K562 (cell line): ENCODE results near the gene TDRD6. TPM values are rescaled to one million over a fixed set of nuclear protein-coding genes. Genes with fewer than 3 reads are reported as not detected.

Experiments used
- ATF1 ChIP-seq, 2 experiments: fragments of 450-650 bp in 1 of 2; IDR thresholded peaks; 2 replicates each; pipeline ENCODE4 v1.6.1; 2016; ENCODE audit warnings: missing compliant biosample characterization in 1 of 2, missing genetic modification characterization in 1 of 2
- CREB3L1 ChIP-seq: fragments of 450-650 bp; IDR thresholded peaks from 2 replicates; pipeline ENCODE4 v1.6.1; 2014; ENCODE audit warnings: low read depth, mild to moderate bottlenecking, moderate library complexity, borderline replicate concordance
- FOXP1 ChIP-seq: sonication (generic); formaldehyde crosslinking; IDR thresholded peaks from 2 replicates; pipeline ENCODE4 v1.8.0; 2022; ENCODE audit warnings: mild to moderate bottlenecking, missing genetic modification reagents
- GABPB2 ChIP-seq: fragments of 250-450 bp; sonication (Bioruptor Pico); conservative IDR thresholded peaks from 2 replicates; pipeline ENCODE4 v1.5.1; 2021; ENCODE audit warnings: mild to moderate bottlenecking
- GATA2 ChIP-seq: sonication (generic); formaldehyde crosslinking; IDR thresholded peaks from 2 replicates; pipeline ENCODE4 v1.4.0; 2020; ENCODE audit warnings: mild to moderate bottlenecking, missing genetic modification reagents
- KLF10 ChIP-seq: fragments of 250-450 bp; sonication (Bioruptor Pico); IDR thresholded peaks from 2 replicates; pipeline ENCODE4 v1.6.1; 2021; ENCODE audit warnings: matching md5 sums
- MECOM ChIP-seq: fragments of 250-450 bp; sonication (Bioruptor Pico); IDR thresholded peaks from 2 replicates; pipeline ENCODE4 v1.8.0; 2022; ENCODE audit warnings: inconsistent platforms
- SNRNP70 ChIP-seq: fragments of 200-400 bp; formaldehyde crosslinking; optimal IDR thresholded peaks from 2 replicates; pipeline ENCODE3; 2017; ENCODE audit warnings: low read depth, low read length
- SP2 ChIP-seq: IDR thresholded peaks from 2 replicates; pipeline ENCODE4 v1.6.1; 2011; ENCODE audit warnings: mild to moderate bottlenecking, low read depth, low read length, moderate library complexity; ENCODE audit not compliant: poor library complexity, severe bottlenecking; ENCODE audit errors: extremely low read depth
- SREBF1 ChIP-seq: fragments of 150-350 bp; IDR thresholded peaks from 2 replicates; pipeline ENCODE4 v1.6.1; 2014; ENCODE audit warnings: antibody characterized with exemption, low read depth, low read length, borderline replicate concordance
- TEAD1 ChIP-seq, 2 experiments: fragments of 450-650 bp in 1 of 2; sonication (generic) in 1 of 2; formaldehyde crosslinking; IDR thresholded peaks; 2 replicates each; pipeline versions ENCODE4 v1.4.0 to v1.8.0; 2020 to 2022; ENCODE audit warnings: mild to moderate bottlenecking in 2 of 2, missing genetic modification reagents in 1 of 2
- YY1 ChIP-seq, 3 experiments: IDR thresholded peaks; 2 replicates each; pipeline ENCODE4 v1.6.1; 2011; ENCODE audit warnings: low read length in 2 of 3, mild to moderate bottlenecking in 2 of 3, moderate library complexity in 2 of 3, borderline replicate concordance in 1 of 3, control low read depth in 1 of 3, low read depth in 1 of 3; ENCODE audit not compliant: insufficient read depth in 3 of 3, insufficient replicate concordance in 2 of 3, control insufficient read depth in 1 of 3, insufficient read length in 1 of 3; ENCODE audit errors: extremely low read depth in 1 of 3
- ZBTB17 ChIP-seq: fragments of 450-650 bp; formaldehyde crosslinking; IDR thresholded peaks from 2 replicates; pipeline ENCODE4 v1.4.0; 2020; ENCODE audit warnings: mild to moderate bottlenecking
- ZEB2 ChIP-seq: fragments of 450-650 bp; IDR thresholded peaks from 2 replicates; pipeline ENCODE4 v1.6.1; 2016
- polyA plus RNA-seq, 8 experiments: library from polyadenylated mRNA; depleted of rRNA in 4 of 8; stranded (reverse) in 5 of 8; unstranded in 3 of 8; fragments of >200 nt; fragmentation: Nextera tagmentation in 2 of 8; fragmentation: Illumina TruSeq in 1 of 8; extraction: Ambion mirVana in 2 of 8; extraction: Trizol in 1 of 8; gene quantifications; 2 replicates each; pipeline versions ENCODE4 v1.2.1 to v1.2.3, GENCODE V29; 2011 to 2014; ENCODE audit warnings: inconsistent platforms in 1 of 8, missing spikeins in 1 of 8
- total RNA-seq, 7 experiments: library from RNA; depleted of rRNA in 6 of 7; stranded (reverse); fragments of >200 nt in 6 of 7; fragmentation: Illumina TruSeq in 2 of 7; extraction: Trizol in 2 of 7; gene quantifications; 2 replicates each; pipeline versions ENCODE4 v1.2.1 to v1.2.3, GENCODE V29; 2011 to 2021; ENCODE audit warnings: low replicate concordance in 1 of 7
- TF ChIP-seq, protein P1 (sequence below), 2 experiments: fragments of 450-650 bp in 1 of 2; IDR thresholded peaks; 2 replicates each; pipeline ENCODE4 v1.6.1; 2011 to 2017; ENCODE audit warnings: low read depth in 2 of 2, antibody characterized with exemption in 1 of 2, borderline replicate concordance in 1 of 2, low read length in 1 of 2, mild to moderate bottlenecking in 1 of 2, mixed read lengths in 1 of 2; ENCODE audit not compliant: control insufficient read depth in 1 of 2
- TF ChIP-seq, protein P2 (sequence below): sonication (generic); formaldehyde crosslinking; IDR thresholded peaks from 2 replicates; pipeline ENCODE4 v1.8.0; 2023; ENCODE audit warnings: mild to moderate bottlenecking, missing genetic modification reagents
- TF ChIP-seq, protein P3 (sequence below): fragments of 250-450 bp; sonication (Bioruptor Pico); IDR thresholded peaks from 2 replicates; pipeline ENCODE4 v1.5.0; 2021

TDRD6 gene
- total and polyA plus RNA-seq, 9 of the 15 experiments (the other 6 are each of a cell fraction or from before 2014, with no cell fraction given), result under 0.01 to 0.53 (median 0.14) TPM; not detected in 1

DNA sequence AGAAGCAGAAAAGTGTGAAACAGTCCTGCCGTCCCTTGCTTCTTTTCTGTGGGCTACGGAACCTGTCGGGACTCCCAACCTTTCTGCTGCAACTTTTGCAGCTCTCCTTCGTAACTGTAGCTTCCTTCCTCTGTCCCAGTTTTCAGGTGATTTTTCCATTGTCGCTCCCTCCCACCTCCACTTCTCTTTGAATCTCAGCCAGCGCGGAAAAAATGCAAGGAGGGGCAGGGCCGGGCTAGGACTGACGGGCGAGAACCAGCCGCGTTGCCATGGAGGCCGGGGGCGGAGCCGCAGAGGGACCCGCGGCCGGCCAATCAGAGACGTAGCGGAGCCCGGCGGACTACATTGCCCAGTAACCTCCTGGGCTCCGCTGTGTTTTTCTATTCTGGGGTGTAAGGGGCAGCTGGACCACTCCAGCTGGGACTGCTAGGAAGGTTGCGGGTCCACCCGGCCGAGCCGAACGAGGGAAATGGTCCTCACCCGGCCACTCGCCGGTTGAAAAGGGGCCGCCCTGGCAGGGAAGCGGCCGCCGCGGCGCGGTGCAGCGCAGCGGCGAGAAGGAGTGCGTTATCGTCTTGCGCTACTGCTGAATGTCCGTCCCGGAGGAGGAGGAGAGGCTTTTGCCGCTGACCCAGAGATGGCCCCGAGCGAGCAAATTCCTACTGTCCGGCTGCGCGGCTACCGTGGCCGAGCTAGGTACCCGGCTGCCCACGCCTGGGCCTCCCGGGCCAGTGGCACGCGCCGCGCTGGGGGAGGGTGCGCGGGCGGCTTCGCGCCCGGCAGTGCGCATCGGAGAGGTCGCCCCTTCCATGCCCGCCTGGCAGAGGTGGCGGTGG is 34.9 kb upstream of the TDRD6 start, which contains the start of the genes CYP39A1 and SLC25A27 (continued):
- TF ChIP-seq MECOM (CRISPR knock-in tag) (no peak), ZBTB17 (CRISPR knock-in tag) (no peak), SNRNP70 (no peak), ZEB2 (no peak), GATA2 (CRISPR knock-in tag) (no peak), SP2 (peak; percentile 10), YY1 (IDR thresholded peaks at IDR 0.05; ENCODE audit: borderline replicate concordance in 1 of 3, control insufficient read depth in 1 of 3, extremely low read depth in 1 of 3, insufficient read depth in 3 of 3, insufficient read length in 1 of 3, insufficient replicate concordance in 2 of 3, low read depth in 1 of 3, low read length in 2 of 3) (peak in 1 of 3 experiments; percentile 22), SREBF1 (no peak), TEAD1 (CRISPR knock-in tag; IDR thresholded peaks at IDR 0.05) (no peak), GABPB2 (CRISPR knock-in tag) (no peak), FOXP1 (CRISPR knock-in tag) (no peak), ATF1 (CRISPR knock-in tag; IDR thresholded peaks at IDR 0.05) (no peak), ATF1 (tag; IDR thresholded peaks at IDR 0.05) (peak; percentile 39), CREB3L1 (peak; percentile 56; the same call in 1 of the 2 replicates), KLF10 (CRISPR knock-in tag) (no peak)
- TF ChIP-seq, protein P1, sequence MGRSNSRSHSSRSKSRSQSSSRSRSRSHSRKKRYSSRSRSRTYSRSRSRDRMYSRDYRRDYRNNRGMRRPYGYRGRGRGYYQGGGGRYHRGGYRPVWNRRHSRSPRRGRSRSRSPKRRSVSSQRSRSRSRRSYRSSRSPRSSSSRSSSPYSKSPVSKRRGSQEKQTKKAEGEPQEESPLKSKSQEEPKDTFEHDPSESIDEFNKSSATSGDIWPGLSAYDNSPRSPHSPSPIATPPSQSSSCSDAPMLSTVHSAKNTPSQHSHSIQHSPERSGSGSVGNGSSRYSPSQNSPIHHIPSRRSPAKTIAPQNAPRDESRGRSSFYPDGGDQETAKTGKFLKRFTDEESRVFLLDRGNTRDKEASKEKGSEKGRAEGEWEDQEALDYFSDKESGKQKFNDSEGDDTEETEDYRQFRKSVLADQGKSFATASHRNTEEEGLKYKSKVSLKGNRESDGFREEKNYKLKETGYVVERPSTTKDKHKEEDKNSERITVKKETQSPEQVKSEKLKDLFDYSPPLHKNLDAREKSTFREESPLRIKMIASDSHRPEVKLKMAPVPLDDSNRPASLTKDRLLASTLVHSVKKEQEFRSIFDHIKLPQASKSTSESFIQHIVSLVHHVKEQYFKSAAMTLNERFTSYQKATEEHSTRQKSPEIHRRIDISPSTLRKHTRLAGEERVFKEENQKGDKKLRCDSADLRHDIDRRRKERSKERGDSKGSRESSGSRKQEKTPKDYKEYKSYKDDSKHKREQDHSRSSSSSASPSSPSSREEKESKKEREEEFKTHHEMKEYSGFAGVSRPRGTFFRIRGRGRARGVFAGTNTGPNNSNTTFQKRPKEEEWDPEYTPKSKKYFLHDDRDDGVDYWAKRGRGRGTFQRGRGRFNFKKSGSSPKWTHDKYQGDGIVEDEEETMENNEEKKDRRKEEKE (IDR thresholded peaks at IDR 0.05; ENCODE audit: borderline replicate concordance in 1 of 2, control insufficient read depth in 1 of 2, low read depth in 2 of 2, low read length in 1 of 2), result no peak
- TF ChIP-seq, protein P2, sequence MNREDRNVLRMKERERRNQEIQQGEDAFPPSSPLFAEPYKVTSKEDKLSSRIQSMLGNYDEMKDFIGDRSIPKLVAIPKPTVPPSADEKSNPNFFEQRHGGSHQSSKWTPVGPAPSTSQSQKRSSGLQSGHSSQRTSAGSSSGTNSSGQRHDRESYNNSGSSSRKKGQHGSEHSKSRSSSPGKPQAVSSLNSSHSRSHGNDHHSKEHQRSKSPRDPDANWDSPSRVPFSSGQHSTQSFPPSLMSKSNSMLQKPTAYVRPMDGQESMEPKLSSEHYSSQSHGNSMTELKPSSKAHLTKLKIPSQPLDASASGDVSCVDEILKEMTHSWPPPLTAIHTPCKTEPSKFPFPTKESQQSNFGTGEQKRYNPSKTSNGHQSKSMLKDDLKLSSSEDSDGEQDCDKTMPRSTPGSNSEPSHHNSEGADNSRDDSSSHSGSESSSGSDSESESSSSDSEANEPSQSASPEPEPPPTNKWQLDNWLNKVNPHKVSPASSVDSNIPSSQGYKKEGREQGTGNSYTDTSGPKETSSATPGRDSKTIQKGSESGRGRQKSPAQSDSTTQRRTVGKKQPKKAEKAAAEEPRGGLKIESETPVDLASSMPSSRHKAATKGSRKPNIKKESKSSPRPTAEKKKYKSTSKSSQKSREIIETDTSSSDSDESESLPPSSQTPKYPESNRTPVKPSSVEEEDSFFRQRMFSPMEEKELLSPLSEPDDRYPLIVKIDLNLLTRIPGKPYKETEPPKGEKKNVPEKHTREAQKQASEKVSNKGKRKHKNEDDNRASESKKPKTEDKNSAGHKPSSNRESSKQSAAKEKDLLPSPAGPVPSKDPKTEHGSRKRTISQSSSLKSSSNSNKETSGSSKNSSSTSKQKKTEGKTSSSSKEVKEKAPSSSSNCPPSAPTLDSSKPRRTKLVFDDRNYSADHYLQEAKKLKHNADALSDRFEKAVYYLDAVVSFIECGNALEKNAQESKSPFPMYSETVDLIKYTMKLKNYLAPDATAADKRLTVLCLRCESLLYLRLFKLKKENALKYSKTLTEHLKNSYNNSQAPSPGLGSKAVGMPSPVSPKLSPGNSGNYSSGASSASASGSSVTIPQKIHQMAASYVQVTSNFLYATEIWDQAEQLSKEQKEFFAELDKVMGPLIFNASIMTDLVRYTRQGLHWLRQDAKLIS (CRISPR knock-in tag), result no peak
- TF ChIP-seq, protein P3, sequence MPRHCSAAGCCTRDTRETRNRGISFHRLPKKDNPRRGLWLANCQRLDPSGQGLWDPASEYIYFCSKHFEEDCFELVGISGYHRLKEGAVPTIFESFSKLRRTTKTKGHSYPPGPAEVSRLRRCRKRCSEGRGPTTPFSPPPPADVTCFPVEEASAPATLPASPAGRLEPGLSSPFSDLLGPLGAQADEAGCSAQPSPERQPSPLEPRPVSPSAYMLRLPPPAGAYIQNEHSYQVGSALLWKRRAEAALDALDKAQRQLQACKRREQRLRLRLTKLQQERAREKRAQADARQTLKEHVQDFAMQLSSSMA, result no peak; the same call in 1 of the 2 replicates
